ENCODE measurements around the gene CHMP5. TPM values are rescaled to one million over a fixed set of nuclear protein-coding genes. Genes with fewer than 3 reads are reported as not detected.

Gene CHMP5
- total RNA-seq, 1 experiment from 2014 or later, result 61.8 TPM

GRCh38 chr9:33287087-33287490 is 22.2 kb downstream of the CHMP5 start (continued):
- TF ChIP-seq ATF3 (IDR thresholded peaks at IDR 0.05) (no peak), SIN3A (IDR thresholded peaks at IDR 0.05; ENCODE audit: low read depth) (no peak)

GRCh38 chr9:33288235-33288634 is 23.4 kb downstream of the CHMP5 start:
- CTCF ChIA-PET, result interaction anchor here (1.2 kb wide), 1 partner anchor 165 kb away, joined by 4 read pairs; no protein-coding TSS in a partner anchor
- Histone ChIP-seq H4K20me1 (ENCODE audit: insufficient read depth) (no peaks in the 10 kb centered on the region), H3K9me2 (ENCODE audit: insufficient read depth) (no peaks in the 10 kb centered on the region), H3K4me2 (ENCODE audit: low read length) (no peak overlapping the region), H3K9me3 (ENCODE audit: control insufficient read depth in 1 of 2, insufficient read depth in 1 of 2, low read depth in 1 of 2, low read length in 2 of 2) (no peaks in the 10 kb centered on the region), H2AFZ (ENCODE audit: low read depth, low read length, poor library complexity, severe bottlenecking) (no peak overlapping the region), H3K36me3 (ENCODE audit: control insufficient read depth in 1 of 2, insufficient read depth in 2 of 2, low read length in 2 of 2) (peaks cover 5 to 9% of the 10 kb centered on the region in 2 experiments; a peak in 2 of 4 replicates), H3K9ac (ENCODE audit: low read length) (no peak overlapping the region), H3K4me3 (replicated peaks in 1 of 2; ENCODE audit: low read depth in 1 of 2, low read length in 2 of 2) (no peak overlapping the region), H3K27ac (ENCODE audit: low read depth, low read length) (no peak overlapping the region), H3K79me2 (ENCODE audit: insufficient read depth, low read length) (peaks cover 29% of the 10 kb centered on the region), H3K27me3 (ENCODE audit: insufficient read depth, low read length) (no peaks in the 10 kb centered on the region), H3K4me1 (ENCODE audit: control insufficient read depth in 1 of 2, insufficient read depth in 2 of 2, low read length in 2 of 2) (peaks cover 5 to 22% of the 10 kb centered on the region in 2 experiments; a peak in 2 of 4 replicates)
- TF ChIP-seq FOSL1 (IDR thresholded peaks at IDR 0.05; ENCODE audit: low read depth) (no peak), ZNF274 (IDR thresholded peaks at IDR 0.05; ENCODE audit: low read depth, low read length) (no peak), ZBTB33 (IDR thresholded peaks at IDR 0.05; ENCODE audit: extremely low read depth, insufficient replicate concordance, low read length) (no peak), POLR2A (IDR thresholded peaks at IDR 0.05; ENCODE audit: borderline replicate concordance, extremely low read depth, insufficient read depth, insufficient read length) (no peak), CTCF (IDR thresholded peaks at IDR 0.05 in 2 of 3, conservative IDR thresholded peaks at IDR 0.05 in 1 of 3; ENCODE audit: borderline replicate concordance in 1 of 3, insufficient read depth in 1 of 3, low read depth in 2 of 3, low read length in 2 of 3) (no peak), TCF7L2 (IDR thresholded peaks at IDR 0.05; ENCODE audit: borderline replicate concordance, extremely low read depth, insufficient read depth, insufficient read length) (no peak), POLR2AphosphoS5 (IDR thresholded peaks at IDR 0.05; ENCODE audit: low read depth, low read length) (no peak), ATF3 (IDR thresholded peaks at IDR 0.05) (no peak), MAX (IDR thresholded peaks at IDR 0.05) (no peak), EGR1 (IDR thresholded peaks at IDR 0.05; ENCODE audit: low read depth) (no peak), SP1 (IDR thresholded peaks at IDR 0.05; ENCODE audit: low read depth) (no peak), SRF (IDR thresholded peaks at IDR 0.05; ENCODE audit: low read depth) (no peak), CEBPB (IDR thresholded peaks at IDR 0.05; ENCODE audit: low read depth) (no peak), EZH2 (IDR thresholded peaks at IDR 0.05) (no peak)
- intact Hi-C loops (cut with micrococcal nuclease), result loop anchor here (5.0 kb wide), 1 partner anchor 434 kb away; no protein-coding TSS in a partner anchor
- RAD21 ChIA-PET (ENCODE audit: low non-redundant PET in 1 of 2, low total read pairs in 2 of 2, uncharacterized antibody in 2 of 2, unreplicated experiment in 2 of 2), result no interaction called here
- DNase-seq (ENCODE audit: low read depth, low spot score) (no peak), ATAC-seq (no peak)
- POLR2A ChIA-PET, result no interaction called here
- BruUV-seq (replicated peaks), result no TSS peak

Measured in HCT116 (cell line).